Keratinocyte (primary cell): ENCODE results near the gene TMEM233.

Source experiments
- EZH2 ChIP-seq: IDR thresholded peaks from one replicate; pipeline ENCODE4 v1.6.1; 2012; ENCODE audit warnings: inconsistent platforms, mild to moderate bottlenecking, low read length, moderate library complexity
- TF ChIP-seq, protein P1 (sequence below), 3 experiments: IDR thresholded peaks in 1 of 3; conservative IDR thresholded peaks in 1 of 3; optimal IDR thresholded peaks in 1 of 3; 2 replicates in 2 of 3; 3 replicates in 1 of 3; pipeline versions ENCODE3 to v1.5.1; 2011; ENCODE audit warnings: low read length in 3 of 3, mild to moderate bottlenecking in 3 of 3, moderate library complexity in 2 of 3, control low read depth in 1 of 3, inconsistent platforms in 1 of 3; ENCODE audit not compliant: insufficient read depth in 2 of 3; ENCODE audit errors: extremely low read depth in 1 of 3

- TF ChIP-seq, protein P1, sequence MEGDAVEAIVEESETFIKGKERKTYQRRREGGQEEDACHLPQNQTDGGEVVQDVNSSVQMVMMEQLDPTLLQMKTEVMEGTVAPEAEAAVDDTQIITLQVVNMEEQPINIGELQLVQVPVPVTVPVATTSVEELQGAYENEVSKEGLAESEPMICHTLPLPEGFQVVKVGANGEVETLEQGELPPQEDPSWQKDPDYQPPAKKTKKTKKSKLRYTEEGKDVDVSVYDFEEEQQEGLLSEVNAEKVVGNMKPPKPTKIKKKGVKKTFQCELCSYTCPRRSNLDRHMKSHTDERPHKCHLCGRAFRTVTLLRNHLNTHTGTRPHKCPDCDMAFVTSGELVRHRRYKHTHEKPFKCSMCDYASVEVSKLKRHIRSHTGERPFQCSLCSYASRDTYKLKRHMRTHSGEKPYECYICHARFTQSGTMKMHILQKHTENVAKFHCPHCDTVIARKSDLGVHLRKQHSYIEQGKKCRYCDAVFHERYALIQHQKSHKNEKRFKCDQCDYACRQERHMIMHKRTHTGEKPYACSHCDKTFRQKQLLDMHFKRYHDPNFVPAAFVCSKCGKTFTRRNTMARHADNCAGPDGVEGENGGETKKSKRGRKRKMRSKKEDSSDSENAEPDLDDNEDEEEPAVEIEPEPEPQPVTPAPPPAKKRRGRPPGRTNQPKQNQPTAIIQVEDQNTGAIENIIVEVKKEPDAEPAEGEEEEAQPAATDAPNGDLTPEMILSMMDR (optimal IDR thresholded peaks at IDR 0.05 in 1 of 3, IDR thresholded peaks at IDR 0.05 in 1 of 3, conservative IDR thresholded peaks at IDR 0.05 in 1 of 3; ENCODE audit: extremely low read depth in 1 of 3, insufficient read depth in 2 of 3, low read length in 3 of 3): no peak
- no peak for TF ChIP-seq EZH2
These were observed 15.8 kb downstream of the TMEM233 start for GRCh38 chr12:119609358-119609757.
